HCT116 (cell line): ENCODE data around the gene PGA4. TPM values are rescaled to one million over a fixed set of nuclear protein-coding genes. Genes with fewer than 3 reads are reported as not detected.

Experiments used
- ATAC-seq: fragments of 200-7000 bp; cut with Tn5 transposase; 2 replicates; pipeline ENCODE4 v1.9.1; 2020; ENCODE audit warnings: mild to moderate bottlenecking, moderate library complexity
- BruUV-seq: library from RNA; stranded (reverse); fragments of 400-500 nt; replicated peaks from 2 replicates; lab custom pipeline; 2021; lab: Mats Ljungman, UMichigan
- CTCF ChIA-PET: fragments of 300-600 bp; sonication (Branson Sonifier 250); formaldehyde crosslinking; loops from one replicate; lab custom pipeline; 2021; ENCODE audit warnings: antibody characterized with exemption; lab: Charles Lee
- POLR2A ChIA-PET: fragments of 300-600, 350-600 bp; sonication (Branson Sonifier 250); formaldehyde crosslinking; loops from one replicate; lab custom pipeline; 2021; ENCODE audit warnings: antibody characterized with exemption; lab: Charles Lee
- RAD21 ChIA-PET, 2 experiments: fragments of 300-600 bp; sonication (Branson Sonifier 250); formaldehyde crosslinking; loops; one replicate each; lab custom pipeline; 2023; ENCODE audit warnings: low total read pairs in 2 of 2; ENCODE audit not compliant: uncharacterized antibody in 2 of 2, unreplicated experiment in 2 of 2, low non-redundant PET in 1 of 2; lab: Charles Lee
- DNase-seq: peaks from one replicate; pipeline ENCODE4 v3.0.0-alpha.2; 2010; ENCODE audit warnings: low read depth, low spot score
- H2AFZ ChIP-seq: fragments of 200-600 bp; shearing (Covaris generic), sonication (generic); 2 replicates; pipeline ENCODE4 v1.6.1; 2017; ENCODE audit warnings: low read depth, mixed run types, mixed read lengths, antibody characterized with exemption, low read length; ENCODE audit not compliant: poor library complexity, severe bottlenecking
- H3K27ac ChIP-seq: 2 replicates; pipeline ENCODE4 v1.5.1; 2012; ENCODE audit warnings: low read depth, low read length
- H3K27me3 ChIP-seq: fragments of 200-600 bp; sonication (generic); 2 replicates; pipeline ENCODE4 v1.6.1; 2016; ENCODE audit warnings: mixed run types, low read length, mixed read lengths; ENCODE audit not compliant: insufficient read depth
- H3K36me3 ChIP-seq, 2 experiments: fragments of 200-500 bp in 1 of 2; fragments of 200-600 bp in 1 of 2; sonication (Bioruptor generic) in 1 of 2; sonication (generic) in 1 of 2; 2 replicates each; pipeline versions ENCODE4 v1.5.1 to v1.6.1; 2014 to 2016; ENCODE audit warnings: low read length in 2 of 2, inconsistent platforms in 1 of 2, mixed read lengths in 1 of 2, mixed run types in 1 of 2; ENCODE audit not compliant: insufficient read depth in 2 of 2, control insufficient read depth in 1 of 2
- H3K4me1 ChIP-seq, 2 experiments: fragments of 200-600 bp in 1 of 2; sonication (generic) in 1 of 2; 2 replicates each; pipeline versions ENCODE4 v1.5.1 to v1.6.1; 2012 to 2017; ENCODE audit warnings: low read length in 2 of 2, inconsistent platforms in 1 of 2, mild to moderate bottlenecking in 1 of 2, mixed read lengths in 1 of 2, mixed run types in 1 of 2, moderate library complexity in 1 of 2; ENCODE audit not compliant: insufficient read depth in 2 of 2, control insufficient read depth in 1 of 2
- H3K4me2 ChIP-seq: fragments of 200-600 bp; sonication (generic); 2 replicates; pipeline ENCODE4 v1.6.1; 2017; ENCODE audit warnings: mixed run types, low read length, mixed read lengths
- H3K4me3 ChIP-seq, 2 experiments: fragments of 200-600 bp in 1 of 2; sonication (generic) in 1 of 2; replicated peaks in 1 of 2; 2 replicates each; pipeline ENCODE4 v1.5.1; 2011 to 2016; ENCODE audit warnings: low read length in 2 of 2, control low read depth in 1 of 2, low read depth in 1 of 2, mild to moderate bottlenecking in 1 of 2, mixed read lengths in 1 of 2, mixed run types in 1 of 2
- H3K79me2 ChIP-seq: fragments of 200-600 bp; sonication (generic); 2 replicates; pipeline ENCODE4 v1.6.1; 2017; ENCODE audit warnings: mild to moderate bottlenecking, mixed run types, low read length, moderate library complexity, mixed read lengths; ENCODE audit not compliant: insufficient read depth
- H3K9ac ChIP-seq: fragments of 200-600 bp; sonication (generic); 2 replicates; pipeline ENCODE4 v1.6.1; 2016; ENCODE audit warnings: low read length, mixed read lengths
- H3K9me2 ChIP-seq: fragments of 200-600 bp; sonication (generic), shearing (Covaris generic); 2 replicates; pipeline ENCODE4 v1.6.1; 2017; ENCODE audit warnings: mixed run types, mild to moderate bottlenecking, moderate library complexity; ENCODE audit not compliant: insufficient read depth
- H3K9me3 ChIP-seq, 2 experiments: fragments of 200-500 bp in 1 of 2; fragments of 200-600 bp in 1 of 2; sonication (Bioruptor generic) in 1 of 2; sonication (generic) in 1 of 2; 2 replicates each; pipeline ENCODE4 v1.6.1; 2014 to 2017; ENCODE audit warnings: low read length in 2 of 2, mixed read lengths in 2 of 2, inconsistent platforms in 1 of 2, low read depth in 1 of 2, mild to moderate bottlenecking in 1 of 2, mixed run types in 1 of 2, moderate library complexity in 1 of 2; ENCODE audit not compliant: control insufficient read depth in 1 of 2, insufficient read depth in 1 of 2
- H4K20me1 ChIP-seq: fragments of 200-600 bp; sonication (generic), shearing (Covaris generic); 2 replicates; pipeline ENCODE4 v1.6.1; 2017; ENCODE audit warnings: mixed run types, mild to moderate bottlenecking, moderate library complexity; ENCODE audit not compliant: insufficient read depth
- CBX3 ChIP-seq: IDR thresholded peaks from 2 replicates; pipeline ENCODE4 v1.6.1; 2012; ENCODE audit warnings: low read depth
- CEBPB ChIP-seq: IDR thresholded peaks from 2 replicates; pipeline ENCODE4 v1.6.1; 2012; ENCODE audit warnings: low read depth
- EZH2 ChIP-seq: fragments of 200-600 bp; sonication (generic); IDR thresholded peaks from 2 replicates; pipeline ENCODE4 v1.6.1; 2017; ENCODE audit warnings: antibody characterized with exemption, mixed run types
- FOSL1 ChIP-seq: IDR thresholded peaks from 2 replicates; pipeline ENCODE4 v1.6.1; 2012; ENCODE audit warnings: low read depth
- POLR2AphosphoS5 ChIP-seq: IDR thresholded peaks from 2 replicates; pipeline ENCODE4 v1.6.1; 2011; ENCODE audit warnings: mild to moderate bottlenecking, low read depth, low read length, moderate library complexity
- RAD21 ChIP-seq: IDR thresholded peaks from 2 replicates; pipeline ENCODE4 v1.6.1; 2012; ENCODE audit warnings: low read depth, mild to moderate bottlenecking
- SP1 ChIP-seq: IDR thresholded peaks from 2 replicates; pipeline ENCODE4 v1.6.1; 2012; ENCODE audit warnings: low read depth
- SRF ChIP-seq: IDR thresholded peaks from 2 replicates; pipeline ENCODE4 v1.6.1; 2012; ENCODE audit warnings: low read depth
- TCF7L2 ChIP-seq: IDR thresholded peaks from 2 replicates; pipeline ENCODE4 v1.7.0; 2011; ENCODE audit warnings: borderline replicate concordance, inconsistent platforms; ENCODE audit not compliant: insufficient read depth, insufficient read length; ENCODE audit errors: extremely low read depth
- ZNF274 ChIP-seq: fragments of 200-500 bp; sonication (Bioruptor generic); IDR thresholded peaks from 2 replicates; pipeline ENCODE4 v1.6.1; 2014; ENCODE audit warnings: mild to moderate bottlenecking, low read depth, low read length, inconsistent platforms
- intact Hi-C: fragments of 100-400 bp; cut with micrococcal nuclease; formaldehyde crosslinking; loops from 2 replicates; pipeline ENCODE4 v1.10.0; 2022
- total RNA-seq: library from RNA; stranded (reverse); gene quantifications from one replicate; pipeline ENCODE4 v1.2.1, GENCODE V29; 2021; ENCODE audit not compliant: unreplicated experiment
- TF ChIP-seq, protein P1 (sequence below): IDR thresholded peaks from 2 replicates; pipeline ENCODE4 v1.6.1; 2011; ENCODE audit warnings: mild to moderate bottlenecking, low read length, moderate library complexity; ENCODE audit not compliant: insufficient replicate concordance; ENCODE audit errors: extremely low read depth
- TF ChIP-seq, protein P2 (sequence below): IDR thresholded peaks from 2 replicates; pipeline ENCODE4 v1.6.1; 2012

Gene PGA4
- total RNA-seq, 1 experiment from 2014 or later: not detected

DNA sequence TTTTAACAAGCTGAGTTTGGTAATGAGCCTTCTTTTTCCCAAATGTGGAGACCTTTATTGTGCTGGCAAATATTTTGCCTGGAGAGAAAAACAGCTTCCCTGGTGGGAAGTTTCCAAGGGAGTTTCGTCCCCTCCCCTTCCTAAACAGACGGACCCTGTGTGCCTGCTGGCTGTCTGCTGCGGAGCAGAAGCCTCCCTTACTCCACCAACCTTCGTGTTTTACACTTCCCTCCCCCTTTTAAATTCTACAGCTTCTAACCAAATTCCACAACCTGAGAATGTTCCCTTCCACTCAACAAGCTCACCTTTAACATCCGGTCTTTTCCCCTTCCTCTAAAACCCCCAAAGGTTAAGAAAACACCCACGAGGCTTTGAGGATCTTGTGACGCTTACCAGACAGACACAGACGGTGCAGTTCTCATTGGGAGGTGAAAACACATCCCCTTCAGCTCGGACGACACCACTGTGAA, 55.9 kb downstream of the PGA4 start:
- no peak for DNase-seq
- H3K4me2 ChIP-seq: no peak overlapping the region
- intact Hi-C loops: no loop called here
- H2AFZ ChIP-seq: no peak overlapping the region
- no peak overlapping the region for H3K4me3 ChIP-seq
- BruUV-seq: no TSS peak
- RAD21 ChIA-PET: no interaction called here
- no peak overlapping the region for H3K9ac ChIP-seq
- H3K9me3 ChIP-seq: no peaks in the 10 kb centered on the region
- H3K36me3 ChIP-seq: no peaks in the 10 kb centered on the region
- ATAC-seq: no peak
- H3K4me1 ChIP-seq: peaks cover 0 to 7% of the 10 kb centered on the region in 2 experiments; a peak in 2 of 4 replicates
- H3K9me2 ChIP-seq: no peaks in the 10 kb centered on the region
- no peaks in the 10 kb centered on the region for H3K27me3 ChIP-seq
- H4K20me1 ChIP-seq: no peaks in the 10 kb centered on the region
- POLR2A ChIA-PET: no interaction called here
- TF ChIP-seq CEBPB (no peak), RAD21 (no peak), SP1 (no peak), FOSL1 (no peak), ZNF274 (no peak), CBX3 (no peak), SRF (no peak), EZH2 (no peak), POLR2AphosphoS5 (no peak), TCF7L2 (no peak)
- TF ChIP-seq, protein P1, sequence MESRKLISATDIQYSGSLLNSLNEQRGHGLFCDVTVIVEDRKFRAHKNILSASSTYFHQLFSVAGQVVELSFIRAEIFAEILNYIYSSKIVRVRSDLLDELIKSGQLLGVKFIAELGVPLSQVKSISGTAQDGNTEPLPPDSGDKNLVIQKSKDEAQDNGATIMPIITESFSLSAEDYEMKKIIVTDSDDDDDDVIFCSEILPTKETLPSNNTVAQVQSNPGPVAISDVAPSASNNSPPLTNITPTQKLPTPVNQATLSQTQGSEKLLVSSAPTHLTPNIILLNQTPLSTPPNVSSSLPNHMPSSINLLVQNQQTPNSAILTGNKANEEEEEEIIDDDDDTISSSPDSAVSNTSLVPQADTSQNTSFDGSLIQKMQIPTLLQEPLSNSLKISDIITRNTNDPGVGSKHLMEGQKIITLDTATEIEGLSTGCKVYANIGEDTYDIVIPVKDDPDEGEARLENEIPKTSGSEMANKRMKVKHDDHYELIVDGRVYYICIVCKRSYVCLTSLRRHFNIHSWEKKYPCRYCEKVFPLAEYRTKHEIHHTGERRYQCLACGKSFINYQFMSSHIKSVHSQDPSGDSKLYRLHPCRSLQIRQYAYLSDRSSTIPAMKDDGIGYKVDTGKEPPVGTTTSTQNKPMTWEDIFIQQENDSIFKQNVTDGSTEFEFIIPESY: no peak
- TF ChIP-seq, protein P2, sequence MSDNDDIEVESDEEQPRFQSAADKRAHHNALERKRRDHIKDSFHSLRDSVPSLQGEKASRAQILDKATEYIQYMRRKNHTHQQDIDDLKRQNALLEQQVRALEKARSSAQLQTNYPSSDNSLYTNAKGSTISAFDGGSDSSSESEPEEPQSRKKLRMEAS: no peak
- CTCF ChIA-PET: no interaction called here
- H3K79me2 ChIP-seq: no peaks in the 10 kb centered on the region
- no peak overlapping the region for H3K27ac ChIP-seq
